ENCODE results near the gene EEF1B2. TPM values are rescaled to one million over a fixed set of nuclear protein-coding genes. Genes with fewer than 3 reads are reported as not detected.
A peak's percentile ranks its signal among the peaks of the same experiment; 100 is the strongest.

The EEF1B2 gene
- total RNA-seq, 1 experiment from 2014 or later: 768 TPM

GRCh38 chr2:206201075-206201848 is 41.6 kb downstream of the EEF1B2 start:
- Histone ChIP-seq H3K27me3 (ENCODE audit: insufficient read depth, low read length) (no peaks in the 10 kb centered on the region), H3K27ac (ENCODE audit: insufficient read length, low read depth, low read length) (no peak overlapping the region), H3K79me2 (ENCODE audit: insufficient read depth, low read length) (no peaks in the 10 kb centered on the region), H2BK15ac (ENCODE audit: low read depth, low read length) (no peak overlapping the region), H2BK5ac (ENCODE audit: insufficient read length, low read length) (no peak overlapping the region), H3K56ac (ENCODE audit: insufficient read length, low read depth, low read length) (no peak overlapping the region), H2BK20ac (ENCODE audit: low read depth, low read length, poor library complexity, severe bottlenecking) (no peak overlapping the region), H3K18ac (ENCODE audit: insufficient read length, low read depth, low read length) (no peak overlapping the region), H3K14ac (ENCODE audit: insufficient read depth, low read length) (no peak overlapping the region), H3K4ac (ENCODE audit: low read depth, low read length) (no peak overlapping the region), H3K23me2 (ENCODE audit: insufficient read length, low read depth, low read length, poor library complexity, severe bottlenecking) (no peaks in the 10 kb centered on the region), H3K4me2 (ENCODE audit: insufficient read depth, insufficient read length, low read length) (no peak overlapping the region), H4K8ac (replicated peaks; ENCODE audit: insufficient read length, low read depth, low read length) (no peak overlapping the region), H2AFZ (ENCODE audit: low read length) (no peak overlapping the region), H2BK120ac (ENCODE audit: low read depth, low read length, poor library complexity, severe bottlenecking) (no peak overlapping the region), H3K9me3 (ENCODE audit: control insufficient read depth, low read depth, low read length) (no peaks in the 10 kb centered on the region), H2BK12ac (ENCODE audit: insufficient read length, low read depth, low read length) (no peak overlapping the region), H4K91ac (ENCODE audit: insufficient read length, low read depth, low read length) (no peak overlapping the region), H4K20me1 (ENCODE audit: control insufficient read depth, insufficient read depth, insufficient read length) (no peaks in the 10 kb centered on the region), H3T11ph (ENCODE audit: low read length) (no peak overlapping the region), H4K5ac (ENCODE audit: insufficient read length, low read depth, low read length) (no peak overlapping the region), H2AK5ac (ENCODE audit: insufficient read length, low read length) (no peak overlapping the region), H3K9ac (ENCODE audit: extremely low read depth, insufficient read length, low read length) (no peak overlapping the region), H3K4me1 (ENCODE audit: insufficient read depth, low read length) (peaks cover 4% of the 10 kb centered on the region; the same call in 1 of the 2 replicates), H3K79me1 (ENCODE audit: insufficient read depth, low read depth, low read length, poor library complexity, severe bottlenecking) (no peaks in the 10 kb centered on the region), H3K23ac (ENCODE audit: insufficient read length, low read depth, low read length) (no peak overlapping the region)
- WGBS (ENCODE audit: extremely low coverage, insufficient read length, low lambda C conversion rate): no CpG with 5 or more reads among the region's 5 CpGs
- Mint-ChIP-seq H3K9me3 (no peaks in the 10 kb centered on the region), H3K27me3 (ENCODE audit: low read depth) (no peaks in the 10 kb centered on the region), H3K4me1 (peaks cover 14 to 16% of the 10 kb centered on the region in 2 experiments), H3K4me3 (no peak overlapping the region), H3K36me3 (ENCODE audit: insufficient read depth in 1 of 3, low read depth in 3 of 3) (no peaks in the 10 kb centered on the region), H3K27ac (peak overlapping the region in 1 of 3 experiments; percentile 87; a peak in 1 of 7 replicates)
- no peak for TF ChIP-seq CTCF (conservative IDR thresholded peaks at IDR 0.05)
- DNase-seq: no peak

Measured in H9 (cell line).